Muscle of leg (tissue), 11 donors: ENCODE data around the gene ZFP36L2. TPM values are rescaled to one million over a fixed set of nuclear protein-coding genes. Genes with fewer than 3 reads are reported as not detected.

Experiments
- DNase-seq: peaks from one replicate; pipeline ENCODE4 v3.0.0; 2013
- H3K27ac ChIP-seq: one replicate; pipeline ENCODE4 v1.5.1; 2013; ENCODE audit warnings: mild to moderate bottlenecking, low read length, control low read depth
- H3K27me3 ChIP-seq: one replicate; pipeline ENCODE4 v1.6.1; 2013; ENCODE audit warnings: low read length; ENCODE audit not compliant: control insufficient read depth, insufficient read depth
- H3K36me3 ChIP-seq: one replicate; pipeline ENCODE4 v1.6.1; 2013; ENCODE audit warnings: low read length; ENCODE audit not compliant: control insufficient read depth, insufficient read depth
- H3K4me1 ChIP-seq: one replicate; pipeline ENCODE4 v1.6.1; 2013; ENCODE audit warnings: low read length; ENCODE audit not compliant: control insufficient read depth, insufficient read depth
- H3K4me3 ChIP-seq: one replicate; pipeline ENCODE4 v1.5.1; 2013; ENCODE audit warnings: low read length, control low read depth
- H3K9me3 ChIP-seq: replicated peaks from 2 replicates; pipeline ENCODE4 v1.6.1; 2013; ENCODE audit warnings: low read depth, low read length; ENCODE audit not compliant: control insufficient read depth
- WGBS: methylation state at CpG from one replicate; pipeline ENCODE4 v1.1.5; 2013; ENCODE audit warnings: missing lambda C conversion rate; ENCODE audit not compliant: insufficient coverage; 5-methylcytosine and 5-hydroxymethylcytosine counted together
- polyA plus RNA-seq, 8 donors: library from polyadenylated mRNA; unstranded; fragments of 120-200 nt; gene quantifications; one replicate each; pipeline versions ENCODE4 v1.2.1 to v1.2.3, GENCODE V29; 2013; ENCODE audit warnings: inconsistent platforms in 1 of 8, low replicate concordance in 1 of 8; ENCODE audit not compliant: insufficient read length in 8 of 8, insufficient read depth in 1 of 8
- total RNA-seq: library from RNA; stranded (reverse); fragments of 120-200 nt; gene quantifications from one replicate; pipeline ENCODE4 v1.2.4, GENCODE V29; 2013

Gene ZFP36L2
- total and polyA plus RNA-seq, 9 donors: 12.0 to 82.2 (median 66.7) TPM

DNA sequence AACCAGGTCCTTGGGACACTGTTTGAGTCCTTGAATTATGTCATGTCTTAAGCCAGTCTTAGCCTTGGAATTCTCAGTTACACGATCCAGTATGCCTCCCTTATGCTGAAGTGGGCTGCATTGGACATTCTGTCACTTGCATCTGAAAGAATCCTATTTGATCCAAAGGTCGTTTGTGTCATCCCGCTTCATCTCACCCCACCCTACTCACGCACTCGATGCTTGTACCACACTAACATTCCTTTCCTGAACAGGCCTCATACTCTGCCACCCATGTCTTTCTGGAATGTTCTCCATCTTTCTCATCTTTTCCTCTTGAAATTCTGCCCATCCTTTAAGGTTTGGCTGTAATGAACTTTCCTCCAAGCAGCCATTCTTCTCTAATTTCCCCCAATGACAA is 27.9 kb upstream of the ZFP36L2 start:
- WGBS: 84% methylated on average over 5 of the region's 5 CpGs

DNA sequence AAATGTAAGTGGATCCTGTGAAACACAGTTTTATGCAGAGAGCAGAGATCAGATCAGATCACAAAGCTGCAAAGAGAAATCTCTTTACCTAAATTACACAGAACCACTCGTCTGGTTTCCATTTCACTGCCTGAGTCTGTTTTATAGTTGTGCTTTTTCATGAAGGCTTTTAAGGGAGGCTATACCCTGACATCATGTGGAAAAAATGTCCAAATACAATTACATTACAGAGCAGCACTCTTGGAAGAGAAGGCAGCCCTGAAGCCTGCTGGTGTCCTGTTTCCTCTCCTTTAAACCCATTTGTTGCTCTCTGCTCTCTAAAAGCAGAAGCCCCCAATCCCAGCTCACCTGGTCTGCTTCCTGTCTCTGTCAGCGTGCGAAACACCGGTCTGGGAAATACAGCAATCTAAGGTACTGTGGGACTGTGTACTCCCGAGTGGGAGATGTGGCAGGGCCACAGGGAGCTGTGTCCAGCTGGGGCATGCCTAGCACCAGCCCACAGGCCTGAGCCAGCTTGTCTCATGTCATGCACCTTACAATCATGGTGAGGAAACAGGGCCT is 24.8 kb upstream of the ZFP36L2 start:
- DNase-seq: peak; percentile 99
- no peaks in the 10 kb centered on the region for H3K36me3 ChIP-seq
- peak overlapping the region; percentile 92 for H3K27ac ChIP-seq
- H3K9me3 ChIP-seq: no peaks in the 10 kb centered on the region
- 3% methylated on average over 4 of the region's 5 CpGs for WGBS
- H3K4me1 ChIP-seq: peaks cover 22% of the 10 kb centered on the region
- no peak overlapping the region for H3K4me3 ChIP-seq
- no peaks in the 10 kb centered on the region for H3K27me3 ChIP-seq

More for the DNA sequence above, 27.9 kb upstream of the ZFP36L2 start:
- peaks cover 6% of the 10 kb centered on the region for H3K36me3 ChIP-seq
- H3K9me3 ChIP-seq: no peaks in the 10 kb centered on the region
- no peaks in the 10 kb centered on the region for H3K27me3 ChIP-seq
- no peak overlapping the region for H3K27ac ChIP-seq
- H3K4me3 ChIP-seq: no peak overlapping the region
- DNase-seq: no peak
- peaks cover 25% of the 10 kb centered on the region for H3K4me1 ChIP-seq

DNA sequence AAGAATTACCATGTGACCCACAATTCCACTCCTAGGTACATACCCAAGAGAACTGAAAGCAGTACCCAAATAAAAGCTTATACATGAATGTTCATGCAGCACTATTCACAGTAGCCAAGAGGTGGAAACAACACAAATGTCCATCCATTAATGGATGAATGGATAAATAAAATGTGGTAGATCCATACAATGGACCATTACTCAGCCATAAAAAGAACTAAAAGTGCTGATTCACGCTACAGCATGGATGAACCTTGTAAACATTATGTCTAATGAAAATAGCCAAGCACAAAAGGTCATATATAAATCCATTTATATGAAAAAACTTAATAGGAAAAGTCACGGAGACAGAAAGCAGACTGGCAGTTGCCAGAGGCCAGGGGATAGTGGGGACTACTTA is 23.6 kb upstream of the ZFP36L2 start:
- Histone ChIP-seq H3K27me3 (no peaks in the 10 kb centered on the region), H3K9me3 (no peaks in the 10 kb centered on the region), H3K27ac (peak overlapping the region; percentile 92), H3K36me3 (no peaks in the 10 kb centered on the region), H3K4me3 (no peak overlapping the region), H3K4me1 (peaks cover 12% of the 10 kb centered on the region)
- no peak for DNase-seq
- WGBS: no CpG with 5 or more reads among the region's 2 CpGs

DNA sequence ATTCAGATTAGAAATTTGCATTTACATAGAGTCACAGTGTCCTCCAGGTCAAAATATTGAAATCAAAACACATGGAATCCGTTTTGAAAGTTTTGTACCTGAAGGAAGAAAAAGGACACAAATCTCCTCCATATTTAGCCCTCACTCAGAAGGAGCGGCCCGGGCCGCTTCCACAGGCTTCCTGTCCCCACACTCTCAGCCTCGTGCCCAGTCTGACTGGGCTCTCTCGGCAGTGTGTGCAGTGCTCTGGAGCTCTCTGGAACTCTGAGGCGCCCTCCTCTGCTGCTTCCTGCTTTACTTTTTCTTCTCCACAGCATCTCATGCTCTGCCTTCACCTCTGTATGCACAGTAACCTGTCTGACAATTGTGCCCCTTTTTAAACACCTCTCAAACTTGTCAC is 22.2 kb upstream of the ZFP36L2 start:
- DNase-seq: no peak
- WGBS: 95% methylated on average over 6 of the region's 7 CpGs
- H3K4me1 ChIP-seq: peaks cover 16% of the 10 kb centered on the region

DNA sequence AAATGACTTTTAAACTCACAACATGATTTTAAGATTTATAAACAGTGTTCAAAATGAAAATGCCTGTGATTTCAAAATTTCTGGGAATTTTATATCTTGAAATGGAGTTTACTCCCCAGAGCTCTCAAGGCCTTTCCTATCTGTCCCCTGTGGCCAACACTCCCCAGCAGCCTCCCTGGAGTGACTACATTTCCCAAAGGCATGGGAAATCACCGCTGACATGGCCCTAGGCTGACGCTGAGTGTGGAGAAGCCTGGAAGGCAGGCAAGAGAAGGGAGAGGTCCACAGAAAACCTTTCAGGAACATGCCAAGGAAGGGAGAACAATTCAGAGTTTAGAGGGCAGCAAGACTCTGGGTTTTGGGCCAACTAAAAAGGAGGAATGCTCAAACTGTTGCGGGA is 20.2 kb upstream of the ZFP36L2 start:
- H3K27ac ChIP-seq: no peak overlapping the region
- 29% methylated on average over 1 of the region's 3 CpGs for WGBS
- H3K4me3 ChIP-seq: no peak overlapping the region
- DNase-seq: no peak
- H3K27me3 ChIP-seq: no peaks in the 10 kb centered on the region
- H3K36me3 ChIP-seq: no peaks in the 10 kb centered on the region
- no peaks in the 10 kb centered on the region for H3K9me3 ChIP-seq
- H3K4me1 ChIP-seq: peaks cover 16% of the 10 kb centered on the region

More for the DNA sequence above, 22.2 kb upstream of the ZFP36L2 start:
- Histone ChIP-seq H3K27ac (no peak overlapping the region), H3K27me3 (no peaks in the 10 kb centered on the region), H3K9me3 (no peaks in the 10 kb centered on the region), H3K4me3 (no peak overlapping the region), H3K36me3 (no peaks in the 10 kb centered on the region)

DNA sequence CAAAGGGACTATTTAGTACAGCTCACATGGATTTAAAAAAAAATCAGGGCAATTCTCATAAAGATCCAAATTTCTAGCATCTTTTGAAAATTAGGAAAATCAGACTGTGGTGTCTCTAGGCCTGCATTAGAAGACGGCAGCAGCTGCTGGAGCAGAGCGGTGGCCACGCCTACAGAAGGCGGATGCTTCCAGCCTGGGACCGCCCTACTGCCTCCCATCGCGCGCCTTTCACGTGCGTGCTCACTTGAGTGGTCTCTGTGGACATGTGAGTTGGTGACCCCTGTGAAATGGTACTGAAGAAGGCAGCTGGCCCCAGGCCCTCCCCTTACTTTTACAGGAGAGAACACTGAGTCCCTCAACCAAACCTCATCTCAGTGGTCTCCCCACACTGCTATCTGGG is 15.2 kb upstream of the ZFP36L2 start:
- H3K27ac ChIP-seq: peak overlapping the region; percentile 80
- H3K27me3 ChIP-seq: no peaks in the 10 kb centered on the region
- no peak overlapping the region for H3K4me3 ChIP-seq
- no peaks in the 10 kb centered on the region for H3K36me3 ChIP-seq
- WGBS: 57% methylated on average over 10 of the region's 10 CpGs
- peaks cover 29% of the 10 kb centered on the region for H3K4me1 ChIP-seq
- no peaks in the 10 kb centered on the region for H3K9me3 ChIP-seq
- DNase-seq: peak; percentile 55

DNA sequence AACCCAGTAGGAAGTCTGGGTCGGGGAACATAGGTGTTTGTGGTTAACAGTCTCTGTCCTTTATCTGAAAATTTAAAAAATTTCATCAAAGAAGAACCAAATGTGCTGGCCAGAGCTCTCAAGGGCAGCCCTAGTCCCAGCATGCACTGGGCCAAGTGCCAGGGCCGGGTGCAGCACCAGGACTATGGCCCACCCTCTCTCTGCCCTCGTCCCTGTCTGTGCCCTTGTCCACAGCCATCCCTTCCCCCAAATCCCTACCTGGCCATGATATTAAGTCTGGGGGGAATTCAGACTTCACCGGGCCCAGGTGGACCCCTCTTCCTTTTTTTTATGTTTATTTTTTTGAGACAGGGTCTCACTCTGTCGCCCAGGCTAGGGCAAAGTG is 14.4 kb upstream of the ZFP36L2 start:
- no peaks in the 10 kb centered on the region for H3K27me3 ChIP-seq
- H3K36me3 ChIP-seq: no peaks in the 10 kb centered on the region
- peaks cover 36% of the 10 kb centered on the region for H3K4me1 ChIP-seq
- H3K27ac ChIP-seq: peak overlapping the region; percentile 80
- no peak for DNase-seq
- 60% methylated on average over 1 of the region's 5 CpGs for WGBS
- H3K4me3 ChIP-seq: no peak overlapping the region
- no peaks in the 10 kb centered on the region for H3K9me3 ChIP-seq

DNA sequence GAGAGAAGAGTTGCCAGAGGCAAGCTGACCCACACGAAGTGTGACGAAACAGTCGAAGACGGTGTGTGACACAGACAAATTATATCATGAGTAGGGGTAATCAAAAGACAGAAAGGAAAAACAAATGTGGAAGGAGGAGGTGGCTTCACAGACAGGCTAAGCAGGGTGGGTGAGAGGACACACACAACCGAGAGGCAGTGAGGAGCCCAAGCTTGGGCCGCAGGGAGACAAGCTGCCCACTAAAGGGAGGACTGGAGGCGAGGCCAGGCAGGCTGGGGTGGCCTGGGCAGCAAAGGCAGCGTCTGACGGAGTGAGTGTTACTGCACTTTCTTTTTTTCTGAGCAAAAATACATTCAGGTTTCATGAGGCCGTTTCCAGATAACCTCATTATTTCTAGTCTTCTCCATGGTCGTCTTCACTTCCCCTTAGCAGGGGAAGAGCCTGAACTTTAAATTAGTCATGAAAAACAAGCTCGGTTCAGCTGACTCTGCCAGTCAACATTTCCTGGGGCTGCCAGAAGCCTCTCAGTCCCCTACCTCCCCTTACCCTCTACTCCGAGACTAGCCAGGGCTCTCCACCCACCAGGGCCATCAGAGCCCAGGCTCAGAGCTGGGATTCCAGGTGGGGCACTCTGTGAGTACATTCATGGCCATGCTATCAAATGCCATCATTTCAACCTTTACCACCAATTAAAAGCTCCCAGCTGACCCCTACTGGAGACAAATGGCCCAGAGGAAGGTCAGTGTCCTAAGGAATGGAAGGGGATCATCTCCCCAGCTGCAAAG is 13.8 kb upstream of the ZFP36L2 start:
- no peaks in the 10 kb centered on the region for H3K27me3 ChIP-seq
- H3K4me1 ChIP-seq: peaks cover 36% of the 10 kb centered on the region
- H3K27ac ChIP-seq: peak overlapping the region; percentile 80
- no peaks in the 10 kb centered on the region for H3K9me3 ChIP-seq
- 75% methylated on average over 10 of the region's 13 CpGs for WGBS
- H3K4me3 ChIP-seq: no peak overlapping the region
- no peaks in the 10 kb centered on the region for H3K36me3 ChIP-seq
- peak; percentile 72 for DNase-seq

DNA sequence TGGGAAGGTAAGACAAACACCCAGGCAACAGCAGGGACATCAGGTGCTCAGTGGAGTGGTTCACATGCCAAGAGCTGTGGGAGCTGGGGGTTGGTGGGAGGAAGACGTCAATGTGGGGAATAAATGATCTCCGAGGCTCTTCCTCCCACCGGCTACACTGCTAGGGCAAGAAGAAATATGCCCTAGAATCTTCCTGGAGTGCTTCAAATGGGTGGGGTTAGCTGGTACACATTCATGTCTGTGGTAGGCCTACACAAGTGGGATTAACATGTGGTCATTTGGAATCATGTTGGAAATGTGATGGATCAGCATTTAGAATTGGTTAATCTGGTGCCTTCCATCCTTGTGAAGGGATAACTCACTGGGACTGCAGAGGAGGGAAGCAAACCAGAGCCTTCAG is 12.4 kb upstream of the ZFP36L2 start:
- Histone ChIP-seq H3K36me3 (no peaks in the 10 kb centered on the region), H3K4me1 (peaks cover 35% of the 10 kb centered on the region), H3K27ac (no peak overlapping the region), H3K4me3 (no peak overlapping the region), H3K9me3 (no peaks in the 10 kb centered on the region), H3K27me3 (no peaks in the 10 kb centered on the region)
- WGBS: no CpG with 5 or more reads among the region's 3 CpGs
- DNase-seq: no peak

DNA sequence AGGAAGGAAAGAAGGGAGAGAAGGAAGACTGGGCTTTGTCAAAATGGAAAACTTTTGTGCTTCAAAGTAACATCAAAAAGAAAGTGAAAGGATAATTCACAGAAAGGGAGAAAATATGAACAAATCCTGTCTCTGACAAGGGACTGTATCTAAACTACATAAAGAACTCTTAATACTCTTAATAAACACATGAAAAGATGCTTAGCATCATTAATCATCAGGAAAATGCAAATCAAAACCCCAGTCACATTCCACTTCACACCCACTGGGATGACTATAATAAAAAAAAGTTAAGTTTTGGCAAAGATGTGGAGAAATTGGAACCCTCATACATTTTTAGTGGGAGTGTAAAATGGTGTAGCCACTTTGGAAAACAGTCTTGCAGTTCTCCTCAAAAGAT is 11.8 kb upstream of the ZFP36L2 start:
- Histone ChIP-seq H3K4me1 (peaks cover 35% of the 10 kb centered on the region), H3K27me3 (no peaks in the 10 kb centered on the region), H3K27ac (peak overlapping the region; percentile 37), H3K4me3 (no peak overlapping the region), H3K36me3 (peaks cover 1% of the 10 kb centered on the region), H3K9me3 (no peaks in the 10 kb centered on the region)
- DNase-seq: no peak
